ENCODE data around the gene DHX35.

The DHX35 gene

DNA sequence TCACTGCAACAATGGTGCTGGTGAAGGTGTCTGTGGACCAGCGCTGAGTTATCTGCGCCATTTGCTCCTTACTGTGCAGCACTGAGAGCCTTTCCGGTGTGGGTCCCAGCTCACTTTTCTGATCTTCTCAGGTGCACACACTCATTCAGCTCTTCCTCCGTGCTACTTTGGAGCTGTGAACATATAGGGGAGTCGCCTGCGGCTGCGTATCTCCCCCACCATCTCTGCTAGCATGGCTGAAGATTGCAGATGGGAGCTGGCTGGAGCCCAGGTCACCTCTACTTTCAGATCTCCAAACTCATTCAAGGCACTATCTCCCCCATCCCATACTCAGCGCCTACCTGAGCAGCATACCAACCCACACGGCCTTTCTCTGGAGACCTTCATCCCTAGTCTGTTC is 96.9 kb downstream of the DHX35 start:
- DNase-seq (ENCODE audit: low read depth), result no peak

DNA sequence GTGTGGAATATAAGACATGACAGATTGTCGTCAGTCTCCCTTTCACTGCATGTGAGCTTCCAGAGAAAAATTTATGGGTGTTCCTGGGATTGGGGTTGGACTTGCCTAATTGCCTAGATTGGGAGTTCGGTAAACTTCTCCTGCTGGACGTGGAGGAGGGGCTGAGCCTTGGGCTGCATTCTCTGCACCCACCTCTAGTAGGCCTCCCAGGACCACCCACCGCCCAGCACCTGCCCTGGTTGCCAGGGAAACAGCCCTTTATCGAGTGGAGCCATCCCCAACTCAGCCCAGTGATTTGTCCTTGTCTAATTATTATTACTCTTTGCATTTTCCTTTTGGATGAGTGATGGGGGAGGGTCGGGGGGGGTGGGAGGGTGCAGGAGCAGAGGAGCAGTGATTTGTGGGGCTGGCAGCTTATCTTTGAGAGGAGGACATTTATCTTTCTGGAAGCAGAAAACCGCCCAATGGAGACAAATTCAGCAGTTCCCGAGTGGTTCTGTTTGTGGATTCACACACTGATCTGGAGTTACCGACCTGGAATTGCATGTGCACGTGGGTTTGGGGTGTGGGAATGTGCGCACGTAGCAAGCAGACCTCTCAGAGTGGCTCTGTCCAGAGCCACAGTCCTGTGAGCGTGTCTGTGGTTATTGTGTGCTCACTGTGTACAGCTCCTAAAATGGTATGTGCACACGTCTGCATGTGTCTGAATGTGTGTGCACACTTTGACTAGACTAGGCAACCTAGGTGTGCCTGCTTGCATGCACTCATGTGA is 104.5 kb downstream of the DHX35 start:
- no peak for DNase-seq (ENCODE audit: low read depth)

DNA sequence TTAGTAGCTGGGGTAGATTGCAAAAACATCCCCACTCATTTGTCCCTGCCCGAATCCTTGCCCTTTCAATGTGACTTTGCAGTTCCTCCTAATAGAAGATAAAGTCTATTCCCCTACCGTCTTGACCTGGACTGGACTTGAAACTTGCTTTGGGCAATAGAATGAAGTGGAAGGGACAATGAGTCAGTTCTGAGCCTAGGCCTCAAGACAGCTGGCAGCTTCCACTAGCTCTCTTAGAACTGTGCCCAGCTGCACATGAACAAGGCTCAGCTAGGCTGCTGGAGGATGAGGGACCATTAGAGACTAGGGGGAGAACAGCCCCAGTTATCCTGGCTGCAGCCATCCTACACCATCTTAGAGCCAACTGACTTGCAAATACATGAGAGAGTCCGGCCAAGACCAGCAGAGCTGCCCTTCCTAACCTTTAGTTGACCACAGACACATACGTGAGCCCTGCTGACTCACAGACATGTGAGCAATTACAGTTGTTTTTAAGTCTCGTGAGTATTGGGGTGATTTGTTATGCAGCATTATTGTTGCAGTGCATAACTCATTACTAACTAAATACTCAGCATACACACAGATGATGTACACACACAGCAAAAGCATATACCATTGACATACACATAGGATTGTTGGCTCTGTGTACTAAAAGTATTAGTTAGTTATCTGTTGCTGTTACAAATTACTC is 105.5 kb downstream of the DHX35 start:
- peak; percentile 85 for DNase-seq (ENCODE audit: low read depth)

DNA sequence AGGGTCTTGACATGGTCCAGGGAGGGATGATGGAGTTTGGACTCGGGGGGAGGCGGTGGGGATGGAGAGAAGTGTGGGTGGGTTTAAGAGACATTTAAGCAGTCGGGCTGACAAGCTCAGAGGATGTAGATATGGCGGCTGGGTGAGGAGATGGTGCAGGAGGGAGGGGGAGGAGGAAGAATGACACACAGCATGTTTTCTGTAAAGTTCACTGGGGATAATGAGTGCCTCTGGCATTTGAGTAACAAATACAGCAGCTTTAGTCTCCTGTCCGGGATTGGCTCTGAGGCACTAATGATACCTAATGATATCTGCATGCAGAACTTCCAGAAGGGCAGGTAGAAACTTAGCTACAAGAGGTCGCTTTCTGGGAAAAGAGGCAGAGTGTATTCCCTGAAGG is 107.8 kb downstream of the DHX35 start:
- peak; percentile 47 for DNase-seq (ENCODE audit: low read depth)

DNA sequence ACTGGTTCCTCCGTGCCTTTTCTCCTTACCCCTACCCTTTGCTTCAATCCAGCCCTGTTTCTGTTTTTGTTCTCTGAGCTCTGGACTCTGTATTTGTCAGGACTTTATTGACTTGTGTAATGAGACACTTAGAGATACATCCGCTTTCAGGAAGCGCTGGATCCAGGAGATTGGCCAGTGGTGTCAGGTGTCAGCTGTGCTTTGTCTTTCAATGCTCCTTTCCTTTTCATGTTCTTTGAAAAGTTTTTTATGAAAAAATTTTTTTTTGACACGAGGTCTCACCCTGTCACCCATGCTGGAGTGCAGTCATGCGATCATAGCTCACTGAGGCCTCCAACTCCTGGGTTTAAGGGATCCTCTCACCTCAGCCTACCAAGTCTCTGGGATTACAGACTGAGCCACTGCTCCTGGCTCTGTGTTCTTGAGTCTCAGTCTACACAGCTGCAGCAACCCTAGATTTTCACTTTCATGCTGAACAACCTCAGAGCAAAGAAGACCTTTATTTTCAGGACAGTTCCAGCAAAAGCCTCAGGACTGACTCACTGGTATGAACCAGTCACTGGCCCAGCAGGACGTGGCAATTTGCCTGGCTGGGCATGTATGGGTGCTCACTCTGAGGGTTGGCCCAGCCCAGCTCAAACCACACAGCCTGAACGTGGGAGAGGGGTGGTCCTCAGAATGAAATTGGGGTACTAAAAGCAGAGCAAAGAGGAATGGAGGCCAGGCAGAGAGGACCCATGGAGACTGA is 108.5 kb downstream of the DHX35 start:
- DNase-seq (ENCODE audit: low read depth), result peak; percentile 77

DNA sequence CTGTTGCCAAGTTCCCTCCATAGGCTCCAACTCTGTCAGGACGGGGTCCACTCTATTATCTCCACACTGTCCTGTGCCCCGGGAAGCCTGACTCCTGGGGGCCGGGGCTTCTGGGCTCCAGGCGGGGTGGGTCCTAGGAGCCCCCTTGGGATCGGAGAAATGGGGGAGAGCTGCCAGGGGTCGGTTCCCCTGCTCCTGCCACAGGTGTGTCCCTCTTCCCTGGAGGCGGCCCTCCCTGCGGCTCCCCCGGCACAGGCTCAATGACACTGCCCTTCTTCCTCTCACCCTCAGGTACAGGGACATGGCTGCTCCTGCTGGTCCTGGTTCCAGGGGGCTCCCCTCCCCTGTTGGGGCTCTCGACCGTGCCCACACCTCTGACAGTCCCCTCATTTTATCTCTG is 110.0 kb downstream of the DHX35 start:
- DNase-seq (ENCODE audit: low read depth), result no peak

DNA sequence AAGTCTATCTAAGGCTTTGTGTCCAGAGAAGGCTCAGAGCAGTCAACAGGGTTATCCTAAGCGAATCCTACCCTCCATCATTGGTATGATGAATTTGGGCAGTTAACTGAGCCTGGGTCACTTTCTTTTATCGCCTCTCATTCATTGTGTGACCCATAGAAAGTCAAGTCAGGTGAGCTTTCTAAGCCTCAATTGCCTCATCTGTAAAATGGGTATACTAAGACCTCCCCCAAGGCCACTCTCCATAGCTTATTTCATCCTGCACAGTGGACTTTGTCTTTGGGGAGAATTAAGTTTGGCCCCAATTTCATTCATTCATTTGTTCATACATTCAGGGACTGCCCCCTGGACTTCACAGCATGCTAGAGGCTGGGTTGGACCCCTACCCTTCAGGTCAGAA is 110.5 kb downstream of the DHX35 start:
- no peak for DNase-seq (ENCODE audit: low read depth)

DNA sequence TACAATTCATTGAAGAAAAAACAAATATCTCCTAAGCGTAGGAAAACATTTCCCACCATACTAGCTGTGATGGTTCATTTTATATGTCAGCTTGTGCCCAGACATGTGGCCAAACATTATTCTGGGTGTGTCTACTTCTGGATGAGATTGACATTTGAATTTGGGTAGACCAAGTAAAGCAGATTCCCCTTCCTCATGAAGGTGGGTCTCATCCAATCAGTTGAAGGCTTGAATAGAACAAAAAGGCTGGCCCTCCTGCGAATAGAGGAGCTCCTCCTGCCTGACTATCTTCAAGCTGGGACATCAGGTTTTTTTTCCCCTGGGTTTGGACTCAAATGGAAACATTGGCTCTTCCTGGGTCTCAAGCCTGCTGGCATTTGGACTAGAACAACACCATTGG is 113.6 kb downstream of the DHX35 start:
- DNase-seq (ENCODE audit: low read depth), result no peak

DNA sequence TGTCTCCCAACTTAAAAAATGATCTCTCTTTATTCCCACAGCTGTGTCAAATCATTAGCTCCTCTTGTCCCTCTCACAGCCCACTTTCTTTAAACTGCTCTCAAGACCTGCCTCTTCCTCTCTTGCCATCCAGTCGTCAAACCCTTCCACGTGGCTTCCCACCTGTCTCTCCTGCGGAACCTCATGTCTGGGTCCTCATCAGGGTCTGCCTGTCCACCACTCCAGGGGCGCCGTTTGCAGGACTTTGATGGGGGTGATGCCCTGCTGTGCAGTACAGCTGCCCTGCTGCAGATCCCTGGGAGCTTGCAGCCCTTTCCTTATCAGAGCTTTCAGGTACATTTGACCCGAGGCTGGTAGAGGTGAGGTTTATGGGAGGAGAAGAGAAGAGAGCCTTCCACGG is 114.8 kb downstream of the DHX35 start:
- DNase-seq (ENCODE audit: low read depth), result no peak

DNA sequence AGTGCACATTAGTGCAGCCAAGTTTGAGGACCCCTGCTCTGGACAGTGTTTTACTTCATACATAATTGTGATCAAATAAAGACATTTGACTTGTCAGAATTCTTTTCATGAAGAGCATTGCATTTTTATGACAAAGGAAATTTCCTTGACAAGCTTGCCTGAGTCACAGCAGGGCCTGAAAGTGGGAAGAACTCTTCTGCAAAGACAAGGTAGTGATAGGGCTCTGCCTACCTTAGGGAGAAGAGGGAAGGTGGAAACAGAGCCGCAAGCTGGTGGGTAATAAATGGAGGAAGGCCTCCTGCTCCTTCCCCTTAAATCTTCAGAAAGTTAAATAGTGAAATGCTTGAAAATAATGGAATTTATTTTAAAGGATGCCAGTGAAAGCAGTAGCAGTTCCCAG is 118.2 kb downstream of the DHX35 start:
- no peak for DNase-seq (ENCODE audit: low read depth)

DNA sequence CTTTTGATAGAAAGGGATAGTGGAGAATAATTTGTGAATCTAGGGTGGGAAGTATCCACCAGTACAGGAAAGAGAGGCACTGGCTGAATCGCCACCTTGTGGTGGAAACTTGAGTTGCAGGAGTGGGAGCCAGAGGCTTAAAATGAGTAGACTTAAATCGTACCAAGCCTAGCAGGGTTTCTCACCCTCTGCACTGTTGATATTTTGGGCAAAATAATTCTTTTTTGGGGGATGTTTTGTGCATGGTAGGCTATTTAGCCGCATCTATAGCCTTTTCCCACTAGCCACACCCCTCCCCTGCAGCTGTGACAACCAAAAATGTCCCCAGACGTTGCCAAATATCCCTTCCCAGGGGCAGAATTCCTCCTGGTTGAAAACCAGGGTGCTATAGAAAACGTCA is 119.1 kb downstream of the DHX35 start:
- DNase-seq (ENCODE audit: low read depth), result peak; percentile 78

DNA sequence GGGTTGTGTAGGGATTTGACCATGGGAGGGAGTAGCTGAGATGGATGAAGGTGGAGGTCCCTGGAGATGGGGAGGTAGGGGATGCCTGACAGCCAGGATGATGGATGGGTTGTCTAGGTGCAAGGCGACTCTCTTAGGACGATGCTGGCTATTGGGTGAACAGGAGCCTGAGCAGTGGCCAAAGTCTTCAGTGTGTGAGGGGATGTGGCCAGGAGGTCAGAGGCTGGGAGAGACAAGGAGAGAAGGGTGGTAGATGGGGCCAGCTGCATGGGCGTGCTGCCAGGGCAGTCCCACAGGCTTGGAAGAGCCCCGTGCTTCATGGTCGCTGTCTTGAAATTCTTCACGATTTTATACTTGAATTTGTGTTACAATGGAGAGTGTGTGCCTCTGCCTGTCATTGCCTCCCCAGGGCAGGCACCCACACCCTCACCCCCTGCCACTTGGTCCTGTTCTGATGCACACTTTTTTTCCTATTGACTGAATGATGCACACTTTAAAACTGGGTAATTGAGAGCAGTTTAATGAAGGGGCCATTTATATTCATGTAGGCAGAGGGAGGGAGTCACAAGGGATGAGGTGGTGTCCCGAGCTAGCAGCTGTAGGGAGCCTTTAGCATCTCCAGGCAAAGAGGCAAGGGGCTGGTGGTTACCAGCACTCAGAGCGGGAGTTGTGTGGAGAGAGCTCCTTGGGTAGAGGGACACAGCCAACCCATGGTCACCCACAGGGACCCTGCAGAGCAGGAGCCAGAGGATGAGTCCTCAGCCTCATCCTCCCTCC is 120.7 kb downstream of the DHX35 start:
- no peak for DNase-seq (ENCODE audit: low read depth)

DNA sequence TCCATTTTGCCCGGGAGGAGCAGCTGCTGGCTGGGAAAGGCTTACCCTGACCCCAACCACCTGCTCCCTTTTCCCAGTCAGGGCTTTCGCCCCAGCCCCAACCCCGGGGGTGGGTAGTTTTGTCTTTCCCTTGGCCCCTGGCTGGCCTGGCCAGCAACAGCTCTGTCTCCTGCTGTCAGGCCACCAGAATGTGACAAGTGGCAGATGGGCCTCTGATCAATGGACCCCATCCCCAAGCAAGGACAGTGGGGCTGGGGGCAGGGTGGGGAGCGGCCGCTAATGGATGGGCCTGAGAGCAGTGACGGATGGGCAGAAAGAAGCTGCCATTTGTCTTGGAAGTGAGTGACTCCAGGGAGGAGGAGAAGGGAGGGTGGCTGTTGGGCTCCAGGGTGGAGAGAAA is 121.6 kb downstream of the DHX35 start:
- no peak for DNase-seq (ENCODE audit: low read depth)

DNA sequence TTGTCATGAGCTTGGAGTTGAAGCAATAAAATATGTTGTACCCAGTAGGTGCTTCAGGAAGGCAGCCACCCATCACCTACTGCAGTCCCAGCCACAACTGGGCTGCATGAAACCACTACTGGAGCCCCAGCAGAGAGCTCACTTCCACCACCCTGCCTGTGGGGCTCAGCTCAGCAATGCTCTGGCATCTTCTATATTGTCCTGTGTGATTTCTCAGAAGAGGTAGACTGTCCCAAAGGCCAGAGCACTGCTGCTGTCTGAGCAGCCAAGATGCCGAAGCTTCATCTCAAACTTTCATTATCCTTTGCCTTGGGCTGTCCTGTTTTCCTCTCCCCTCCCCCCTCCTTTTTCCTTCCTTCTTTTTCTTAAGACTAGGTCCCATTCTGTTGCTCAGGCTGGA is 126.9 kb downstream of the DHX35 start:
- no peak for DNase-seq (ENCODE audit: low read depth)
